ENCODE measurements around the gene KDM2A.

GRCh38 chr11:67243051-67243450, 124.0 kb downstream of the KDM2A start:
- no peak for TF ChIP-seq POLR2A (IDR thresholded peaks at IDR 0.05)
- TF ChIP-seq, protein P1, sequence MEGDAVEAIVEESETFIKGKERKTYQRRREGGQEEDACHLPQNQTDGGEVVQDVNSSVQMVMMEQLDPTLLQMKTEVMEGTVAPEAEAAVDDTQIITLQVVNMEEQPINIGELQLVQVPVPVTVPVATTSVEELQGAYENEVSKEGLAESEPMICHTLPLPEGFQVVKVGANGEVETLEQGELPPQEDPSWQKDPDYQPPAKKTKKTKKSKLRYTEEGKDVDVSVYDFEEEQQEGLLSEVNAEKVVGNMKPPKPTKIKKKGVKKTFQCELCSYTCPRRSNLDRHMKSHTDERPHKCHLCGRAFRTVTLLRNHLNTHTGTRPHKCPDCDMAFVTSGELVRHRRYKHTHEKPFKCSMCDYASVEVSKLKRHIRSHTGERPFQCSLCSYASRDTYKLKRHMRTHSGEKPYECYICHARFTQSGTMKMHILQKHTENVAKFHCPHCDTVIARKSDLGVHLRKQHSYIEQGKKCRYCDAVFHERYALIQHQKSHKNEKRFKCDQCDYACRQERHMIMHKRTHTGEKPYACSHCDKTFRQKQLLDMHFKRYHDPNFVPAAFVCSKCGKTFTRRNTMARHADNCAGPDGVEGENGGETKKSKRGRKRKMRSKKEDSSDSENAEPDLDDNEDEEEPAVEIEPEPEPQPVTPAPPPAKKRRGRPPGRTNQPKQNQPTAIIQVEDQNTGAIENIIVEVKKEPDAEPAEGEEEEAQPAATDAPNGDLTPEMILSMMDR (IDR thresholded peaks at IDR 0.05 in 4 of 5, conservative IDR thresholded peaks at IDR 0.05 in 1 of 5): no peak

Measured in gastrocnemius medialis (tissue), 4 donors.